ENCODE measurements around the gene DNASE1. TPM values are rescaled to one million over a fixed set of nuclear protein-coding genes. Genes with fewer than 3 reads are reported as not detected.
"Not testable (repeated sequence)": the region's sequence is repeated elsewhere in the genome, so short reads cannot be mapped to it uniquely, and the experiment has no call there.

The DNASE1 gene
- total and polyA plus RNA-seq, 4 donors: 5.5 to 39.5 (median 8.3) TPM

GRCh38 chr16:3655396-3656159, 1.1 kb downstream of the DNASE1 start:
- H3K36me3 ChIP-seq (ENCODE audit: control insufficient read depth in 4 of 4, insufficient read depth in 4 of 4, low read length in 4 of 4): peaks cover 2 to 58% (median 32%) of the 10 kb centered on the region in 4 donors
- no peak for TF ChIP-seq CTCF (IDR thresholded peaks at IDR 0.05; ENCODE audit: control extremely low read depth, extremely low read depth)
- 94 to 95% methylated on average over 21 of the region's 21 CpGs for WGBS, 2 donors
- no peak for ATAC-seq (ENCODE audit: insufficient read depth, low FRiP score)
- no peaks in the 10 kb centered on the region for H3K27me3 ChIP-seq (ENCODE audit: control insufficient read depth in 3 of 3, insufficient read depth in 3 of 3, low read length in 2 of 3)
- no peak overlapping the region for H3K9ac ChIP-seq (ENCODE audit: insufficient read depth in 1 of 2, low read length in 2 of 2)
- no peak overlapping the region for H3K27ac ChIP-seq (ENCODE audit: low read depth in 1 of 2, low read length in 1 of 2)
- H3K4me3 ChIP-seq: no peak overlapping the region
- no peak for DNase-seq
- H3K9me3 ChIP-seq (ENCODE audit: control insufficient read depth in 4 of 4, insufficient read depth in 3 of 4, low read length in 3 of 4): peaks cover 0 to 2% (median 0%) of the 10 kb centered on the region in 4 donors
- no peaks in the 10 kb centered on the region for H3K4me1 ChIP-seq (ENCODE audit: control insufficient read depth in 5 of 5, insufficient read depth in 5 of 5, low read length in 5 of 5)

GRCh38 chr16:3656160-3656490, 1.6 kb downstream of the DNASE1 start:
- 89 to 93% methylated on average over 5 to 7 of the region's 10 CpGs for WGBS, 2 donors
- not testable (repeated sequence) for H3K9me3 ChIP-seq (ENCODE audit: control insufficient read depth in 4 of 4, insufficient read depth in 3 of 4, low read length in 3 of 4); H3K4me1 ChIP-seq (ENCODE audit: control insufficient read depth in 5 of 5, insufficient read depth in 5 of 5, low read length in 5 of 5); H3K9ac ChIP-seq (ENCODE audit: insufficient read depth in 1 of 2, low read length in 2 of 2); H3K27ac ChIP-seq (ENCODE audit: low read depth in 1 of 2, low read length in 1 of 2); DNase-seq; H3K4me3 ChIP-seq; H3K27me3 ChIP-seq (ENCODE audit: control insufficient read depth in 3 of 3, insufficient read depth in 3 of 3, low read length in 2 of 3); ATAC-seq (ENCODE audit: insufficient read depth, low FRiP score)
- peaks cover 2 to 55% (median 29%) of the 10 kb centered on the region in 4 donors for H3K36me3 ChIP-seq (ENCODE audit: control insufficient read depth in 4 of 4, insufficient read depth in 4 of 4, low read length in 4 of 4)

GRCh38 chr16:3656491-3657468, 2.3 kb downstream of the DNASE1 start:
- 93 to 97% methylated on average over 40 to 42 of the region's 42 CpGs for WGBS, 2 donors
- ATAC-seq (ENCODE audit: insufficient read depth, low FRiP score) (no peak), DNase-seq (no peak)
- TF ChIP-seq CTCF (IDR thresholded peaks at IDR 0.05; ENCODE audit: control extremely low read depth, extremely low read depth): no peak
- Histone ChIP-seq H3K36me3 (ENCODE audit: control insufficient read depth in 4 of 4, insufficient read depth in 4 of 4, low read length in 4 of 4) (peaks cover 4 to 58% (median 33%) of the 10 kb centered on the region in 4 donors), H3K27ac (ENCODE audit: low read depth in 1 of 2, low read length in 1 of 2) (no peak overlapping the region), H3K4me3 (no peak overlapping the region), H3K9ac (ENCODE audit: insufficient read depth in 1 of 2, low read length in 2 of 2) (no peak overlapping the region), H3K9me3 (ENCODE audit: control insufficient read depth in 4 of 4, insufficient read depth in 3 of 4, low read length in 3 of 4) (peaks cover 0 to 2% (median 0%) of the 10 kb centered on the region in 4 donors), H3K27me3 (ENCODE audit: control insufficient read depth in 3 of 3, insufficient read depth in 3 of 3, low read length in 2 of 3) (no peaks in the 10 kb centered on the region), H3K4me1 (ENCODE audit: control insufficient read depth in 5 of 5, insufficient read depth in 5 of 5, low read length in 5 of 5) (no peaks in the 10 kb centered on the region)

- 69 to 73% methylated on average over 3 of the region's 3 CpGs for WGBS, 2 donors
- Histone ChIP-seq H3K27me3 (ENCODE audit: control insufficient read depth in 3 of 3, insufficient read depth in 3 of 3, low read length in 2 of 3) (no peaks in the 10 kb centered on the region), H3K27ac (ENCODE audit: low read depth in 1 of 2, low read length in 1 of 2) (no peak overlapping the region), H3K36me3 (ENCODE audit: control insufficient read depth in 4 of 4, insufficient read depth in 4 of 4, low read length in 4 of 4) (peaks cover 8 to 76% (median 36%) of the 10 kb centered on the region in 4 donors), H3K9me3 (ENCODE audit: control insufficient read depth in 4 of 4, insufficient read depth in 3 of 4, low read length in 3 of 4) (peaks cover 0 to 2% (median 0%) of the 10 kb centered on the region in 4 donors), H3K4me1 (ENCODE audit: control insufficient read depth in 5 of 5, insufficient read depth in 5 of 5, low read length in 5 of 5) (no peaks in the 10 kb centered on the region), H3K4me3 (no peak overlapping the region), H3K9ac (ENCODE audit: insufficient read depth in 1 of 2, low read length in 2 of 2) (no peak overlapping the region)
- DNase-seq (no peak), ATAC-seq (ENCODE audit: insufficient read depth, low FRiP score) (no peak)
- TF ChIP-seq CTCF (IDR thresholded peaks at IDR 0.05; ENCODE audit: control extremely low read depth, extremely low read depth): no peak
Measured at GRCh38 chr16:3659251-3659650, 4.8 kb downstream of the DNASE1 start.

All from lung (tissue), 12 donors.